HepG2 (cell line): ENCODE results near the gene CLDN4. TPM values are rescaled to one million over a fixed set of nuclear protein-coding genes. Genes with fewer than 3 reads are reported as not detected.
A peak's percentile ranks its signal among the peaks of the same experiment; 100 is the strongest.

Experiments used
- ADNP ChIP-seq: sonication (generic); formaldehyde crosslinking; IDR thresholded peaks from 2 replicates; pipeline ENCODE4 v1.4.0; 2020; ENCODE audit warnings: missing genetic modification reagents
- AFF4 ChIP-seq: sonication (generic); formaldehyde crosslinking; IDR thresholded peaks from 2 replicates; pipeline ENCODE4 v1.4.0; 2020; ENCODE audit warnings: missing genetic modification reagents
- HES4 ChIP-seq: sonication (generic); formaldehyde crosslinking; IDR thresholded peaks from 2 replicates; pipeline ENCODE4 v1.9.0; 2021; ENCODE audit warnings: mild to moderate bottlenecking, missing genetic modification reagents, borderline replicate concordance
- HNRNPL ChIP-seq: fragments of 200-400 bp; formaldehyde crosslinking; IDR thresholded peaks from 2 replicates; pipeline ENCODE4 v1.6.1; 2017; ENCODE audit warnings: mild to moderate bottlenecking, low read depth, low read length
- HOXA9 ChIP-seq: sonication (generic); formaldehyde crosslinking; IDR thresholded peaks from 2 replicates; pipeline ENCODE4 v1.8.1; 2022; ENCODE audit warnings: missing genetic modification reagents, mild to moderate bottlenecking, moderate library complexity, borderline replicate concordance
- RARA ChIP-seq: IDR thresholded peaks from 2 replicates; pipeline ENCODE4 v1.6.1; 2016; ENCODE audit warnings: missing genetic modification reagents, missing compliant biosample characterization
- SNAI1 ChIP-seq: sonication (generic); formaldehyde crosslinking; IDR thresholded peaks from 2 replicates; pipeline ENCODE4 v1.5.0; 2020; ENCODE audit warnings: mild to moderate bottlenecking, missing genetic modification reagents, borderline replicate concordance
- ZBTB8A ChIP-seq: sonication (generic); formaldehyde crosslinking; IDR thresholded peaks from 2 replicates; pipeline ENCODE4 v1.4.0; 2020; ENCODE audit warnings: mild to moderate bottlenecking, low read depth, missing genetic modification reagents, borderline replicate concordance
- ZNF205 ChIP-seq: IDR thresholded peaks from 2 replicates; pipeline ENCODE4 v1.6.1; 2018; ENCODE audit warnings: missing biosample characterization, missing genetic modification reagents
- ZNF253 ChIP-seq: sonication (generic); formaldehyde crosslinking; IDR thresholded peaks from 2 replicates; pipeline ENCODE4 v1.8.0; 2022; ENCODE audit warnings: mild to moderate bottlenecking, missing genetic modification reagents, borderline replicate concordance
- ZNF326 ChIP-seq: sonication (generic); formaldehyde crosslinking; IDR thresholded peaks from 2 replicates; pipeline ENCODE4 v1.4.0; 2020; ENCODE audit warnings: missing genetic modification reagents, borderline replicate concordance
- ZNF543 ChIP-seq: sonication (generic); formaldehyde crosslinking; IDR thresholded peaks from 2 replicates; pipeline ENCODE4 v1.4.0; 2020; ENCODE audit warnings: mild to moderate bottlenecking, missing genetic modification reagents
- ZNF567 ChIP-seq: sonication (generic); formaldehyde crosslinking; IDR thresholded peaks from 2 replicates; pipeline ENCODE4 v1.8.1; 2023; ENCODE audit warnings: mild to moderate bottlenecking, missing genetic modification reagents, borderline replicate concordance
- ZNF614 ChIP-seq: IDR thresholded peaks from 2 replicates; pipeline ENCODE4 v1.6.1; 2018; ENCODE audit warnings: missing biosample characterization, missing genetic modification reagents, inconsistent platforms, borderline replicate concordance
- ZNF674 ChIP-seq: sonication (generic); formaldehyde crosslinking; IDR thresholded peaks from 2 replicates; pipeline ENCODE4 v1.5.0; 2020; ENCODE audit warnings: low read depth, mild to moderate bottlenecking, missing genetic modification reagents
- polyA plus RNA-seq, 8 experiments: library from polyadenylated mRNA; depleted of rRNA in 3 of 8; stranded (reverse) in 7 of 8; unstranded in 1 of 8; fragments of >200 nt; fragmentation: Illumina TruSeq in 4 of 8; extraction: Trizol in 4 of 8; gene quantifications; 2 replicates each; pipeline versions ENCODE4 v1.2.1 to v1.2.3, GENCODE V29; 2011 to 2016; ENCODE audit warnings: low read depth in 4 of 8, missing spikeins in 1 of 8, mixed read lengths in 1 of 8; ENCODE audit not compliant: insufficient read depth in 1 of 8
- total RNA-seq, 5 experiments: library from RNA; depleted of rRNA; stranded (reverse); fragments of >200 nt; fragmentation: Illumina TruSeq; extraction: Trizol; gene quantifications; 2 replicates each; pipeline ENCODE4 v1.2.3, GENCODE V29; 2016; ENCODE audit warnings: low read depth in 1 of 5
- TF ChIP-seq, protein P1 (sequence below): sonication (generic); formaldehyde crosslinking; IDR thresholded peaks from 2 replicates; pipeline ENCODE4 v1.5.1; 2020; ENCODE audit warnings: mild to moderate bottlenecking, missing genetic modification reagents, moderate library complexity

Gene CLDN4
- total and polyA plus RNA-seq, 2 of the 13 experiments (the other 11 are each of a cell fraction or from before 2014, with no cell fraction given): 28.2 to 35.7 TPM

- TF ChIP-seq ZNF674 (CRISPR knock-in tag) (no peak), ZNF543 (CRISPR knock-in tag) (peak; percentile 14; the same call in 1 of the 2 replicates), ZNF253 (CRISPR knock-in tag) (no peak), ZNF326 (CRISPR knock-in tag) (peak; percentile 16; the same call in 1 of the 2 replicates), ADNP (CRISPR knock-in tag) (no peak), SNAI1 (CRISPR knock-in tag) (0 out of 2 replicates have a peak, but pooled peaks have one; percentile 37), ZNF205 (no peak), RARA (0 out of 2 replicates have a peak, but pooled peaks have one; percentile 1), HNRNPL (peak; percentile 12; the same call in 1 of the 2 replicates), ZNF614 (CRISPR knock-in tag) (no peak), ZNF567 (CRISPR knock-in tag) (no peak), ZBTB8A (CRISPR knock-in tag) (no peak), AFF4 (no peak), HOXA9 (CRISPR knock-in tag) (no peak), HES4 (CRISPR knock-in tag) (0 out of 2 replicates have a peak, but pooled peaks have one; percentile 22)
- TF ChIP-seq, protein P1, sequence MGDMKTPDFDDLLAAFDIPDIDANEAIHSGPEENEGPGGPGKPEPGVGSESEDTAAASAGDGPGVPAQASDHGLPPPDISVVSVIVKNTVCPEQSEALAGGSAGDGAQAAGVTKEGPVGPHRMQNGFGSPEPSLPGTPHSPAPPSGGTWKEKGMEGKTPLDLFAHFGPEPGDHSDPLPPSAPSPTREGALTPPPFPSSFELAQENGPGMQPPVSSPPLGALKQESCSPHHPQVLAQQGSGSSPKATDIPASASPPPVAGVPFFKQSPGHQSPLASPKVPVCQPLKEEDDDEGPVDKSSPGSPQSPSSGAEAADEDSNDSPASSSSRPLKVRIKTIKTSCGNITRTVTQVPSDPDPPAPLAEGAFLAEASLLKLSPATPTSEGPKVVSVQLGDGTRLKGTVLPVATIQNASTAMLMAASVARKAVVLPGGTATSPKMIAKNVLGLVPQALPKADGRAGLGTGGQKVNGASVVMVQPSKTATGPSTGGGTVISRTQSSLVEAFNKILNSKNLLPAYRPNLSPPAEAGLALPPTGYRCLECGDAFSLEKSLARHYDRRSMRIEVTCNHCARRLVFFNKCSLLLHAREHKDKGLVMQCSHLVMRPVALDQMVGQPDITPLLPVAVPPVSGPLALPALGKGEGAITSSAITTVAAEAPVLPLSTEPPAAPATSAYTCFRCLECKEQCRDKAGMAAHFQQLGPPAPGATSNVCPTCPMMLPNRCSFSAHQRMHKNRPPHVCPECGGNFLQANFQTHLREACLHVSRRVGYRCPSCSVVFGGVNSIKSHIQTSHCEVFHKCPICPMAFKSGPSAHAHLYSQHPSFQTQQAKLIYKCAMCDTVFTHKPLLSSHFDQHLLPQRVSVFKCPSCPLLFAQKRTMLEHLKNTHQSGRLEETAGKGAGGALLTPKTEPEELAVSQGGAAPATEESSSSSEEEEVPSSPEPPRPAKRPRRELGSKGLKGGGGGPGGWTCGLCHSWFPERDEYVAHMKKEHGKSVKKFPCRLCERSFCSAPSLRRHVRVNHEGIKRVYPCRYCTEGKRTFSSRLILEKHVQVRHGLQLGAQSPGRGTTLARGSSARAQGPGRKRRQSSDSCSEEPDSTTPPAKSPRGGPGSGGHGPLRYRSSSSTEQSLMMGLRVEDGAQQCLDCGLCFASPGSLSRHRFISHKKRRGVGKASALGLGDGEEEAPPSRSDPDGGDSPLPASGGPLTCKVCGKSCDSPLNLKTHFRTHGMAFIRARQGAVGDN: peak; percentile 79
- TF ChIP-seq, all 625 proteins: peak for 23
Observed at GRCh38 chr7:73831584-73831833, 713 bp downstream of the CLDN4 start (continued).
